Glomerular visceral epithelial cell (primary cell): ENCODE data around the gene PIMREG.
"Not testable (repeated sequence)": the region's sequence is repeated elsewhere in the genome, so short reads cannot be mapped to it uniquely, and the experiment has no call there.

Source experiments
- DNase-seq: peaks from one replicate; pipeline ENCODE4 v3.0.0-alpha.2; 2016; ENCODE audit errors: extremely low spot score

Gene PIMREG

GRCh38 chr17:6478486-6478885, 34.2 kb downstream of the PIMREG start:
- no peak for DNase-seq

GRCh38 chr17:6479622-6480302, 35.5 kb downstream of the PIMREG start:
- no peak for DNase-seq

- DNase-seq = no peak
These were observed 36.0 kb downstream of the PIMREG start for GRCh38 chr17:6480303-6480675.

GRCh38 chr17:6482105-6482455, 37.8 kb downstream of the PIMREG start:
- no peak for DNase-seq

GRCh38 chr17:6482796-6483195, 38.5 kb downstream of the PIMREG start:
- DNase-seq = not testable (repeated sequence)

- no peak for DNase-seq
These were observed 39.3 kb downstream of the PIMREG start for GRCh38 chr17:6483507-6483906.

GRCh38 chr17:6485646-6486412, 41.6 kb downstream of the PIMREG start:
- no peak for DNase-seq

- DNase-seq = no peak
These were observed 43.2 kb downstream of the PIMREG start for GRCh38 chr17:6487251-6488007.

GRCh38 chr17:6488008-6488539, 43.8 kb downstream of the PIMREG start:
- no peak for DNase-seq

GRCh38 chr17:6489016-6489550, 44.8 kb downstream of the PIMREG start:
- no peak for DNase-seq

GRCh38 chr17:6491071-6491700, 46.9 kb downstream of the PIMREG start:
- DNase-seq = no peak

GRCh38 chr17:6492892-6493674, 48.8 kb downstream of the PIMREG start:
- DNase-seq = no peak

- DNase-seq = peak; percentile 28
These were observed 50.1 kb downstream of the PIMREG start for GRCh38 chr17:6494239-6494941.

- no peak for DNase-seq
These were observed 51.3 kb downstream of the PIMREG start for GRCh38 chr17:6495450-6496115.

GRCh38 chr17:6496116-6496481, 51.8 kb downstream of the PIMREG start:
- no peak for DNase-seq

GRCh38 chr17:6496640-6497441, 52.6 kb downstream of the PIMREG start:
- DNase-seq = no peak

- DNase-seq = no peak
These were observed 53.4 kb downstream of the PIMREG start for GRCh38 chr17:6497496-6498221.

GRCh38 chr17:6498356-6498755, 54.1 kb downstream of the PIMREG start:
- no peak for DNase-seq
